H54 (cell line): ENCODE results near the gene BIRC7.
"Not testable (repeated sequence)": the region's sequence is repeated elsewhere in the genome, so short reads cannot be mapped to it uniquely, and the experiment has no call there.

Experiments
- DNase-seq: peaks from one replicate; pipeline ENCODE4 v3.0.0; 2011; ENCODE audit warnings: low spot score, mixed read lengths; ENCODE audit not compliant: insufficient read length
- FAIRE-seq: peaks from 3 replicates; lab custom pipeline; 2011; peaks lifted over from hg19 to GRCh38; lab: Jason Lieb, UNC
- POLR2A ChIP-seq: IDR thresholded peaks from 2 replicates; pipeline ENCODE4 v1.6.1; 2011; ENCODE audit warnings: low read depth, mild to moderate bottlenecking, low read length

Gene BIRC7

DNA sequence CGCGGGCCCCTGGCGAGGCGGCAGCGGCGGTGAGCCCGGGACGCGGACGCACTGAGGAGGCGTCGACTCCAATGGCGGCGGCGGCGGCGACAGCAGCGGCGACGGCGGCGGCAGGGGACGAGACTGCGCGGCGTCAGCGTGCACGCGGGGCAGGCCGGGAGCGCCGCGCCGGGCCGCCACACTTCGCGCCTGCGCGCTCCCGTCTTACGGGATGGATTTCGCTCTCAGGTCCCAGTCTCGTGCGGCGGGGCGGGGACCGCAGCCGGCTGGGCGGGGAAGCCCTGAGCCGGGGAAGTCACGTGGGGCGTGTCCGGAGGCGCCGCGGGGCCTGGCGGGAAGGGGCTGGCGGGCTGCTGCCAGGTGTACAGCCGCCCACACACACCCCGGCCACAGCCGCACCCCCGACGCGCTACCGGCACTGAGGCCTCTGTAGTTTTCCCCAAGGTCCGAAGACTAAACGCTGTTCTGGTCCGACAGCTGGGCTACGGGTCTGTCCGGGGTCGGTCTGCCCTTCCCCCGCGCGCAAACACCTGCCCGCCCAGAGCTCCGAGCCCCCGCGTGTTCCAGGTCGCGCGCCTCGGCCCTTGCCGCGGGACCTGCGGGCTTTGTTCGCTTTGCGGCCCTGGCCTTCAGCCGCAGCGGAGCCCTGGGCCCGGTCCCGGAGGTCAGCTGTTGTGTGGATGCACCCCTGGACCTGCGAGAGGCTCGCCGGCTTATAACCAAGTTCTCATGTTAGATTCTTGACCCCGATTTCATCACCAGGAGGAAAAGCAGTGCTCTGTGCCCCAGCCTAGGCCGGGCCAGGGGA, 19.5 kb upstream of the BIRC7 start, which contains the start of gene YTHDF1:
TSS of gene YTHDF1 (minus strand) at position 91 of the 808 bp plus-strand sequence. CDS start 239 bp downstream, outside the sequence.
- no peak for FAIRE-seq
- DNase-seq = peak; percentile 99

GRCh38 chr20:63216849-63217471, 18.7 kb upstream of the BIRC7 start:
- FAIRE-seq (no peak), DNase-seq (no peak)
- TF ChIP-seq POLR2A = no peak

More for the DNA sequence above, 19.5 kb upstream of the BIRC7 start, which contains the start of gene YTHDF1:
- TF ChIP-seq POLR2A = peak; percentile 79

- FAIRE-seq (no peak), DNase-seq (no peak)
- no peak for TF ChIP-seq POLR2A
Measured at GRCh38 chr20:63217706-63218105, 18.0 kb upstream of the BIRC7 start.

- no peak for TF ChIP-seq POLR2A
- DNase-seq (no peak), FAIRE-seq (no peak)
Measured at GRCh38 chr20:63218701-63219446, 16.8 kb upstream of the BIRC7 start.

DNA sequence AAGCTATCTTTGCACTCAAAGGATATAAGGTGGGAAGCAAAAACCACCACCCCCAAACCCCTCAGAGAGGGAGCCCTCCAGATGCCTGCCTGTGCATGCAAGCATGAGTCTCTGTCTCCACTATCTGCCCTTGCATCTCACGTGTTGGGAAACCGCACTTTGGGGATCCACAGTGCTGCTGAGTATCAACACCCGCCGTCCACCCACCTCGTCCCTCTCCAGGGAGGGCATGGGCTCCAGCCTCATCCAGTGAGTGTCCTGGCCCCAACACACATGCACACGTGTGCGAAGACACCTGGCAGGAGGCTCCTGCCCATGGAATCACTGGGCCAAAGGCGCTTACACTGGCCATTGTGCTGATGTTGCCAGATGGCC, 16.3 kb upstream of the BIRC7 start:
- TF ChIP-seq POLR2A = no peak
- DNase-seq = no peak
- no peak for FAIRE-seq

GRCh38 chr20:63219866-63220521, 15.7 kb upstream of the BIRC7 start:
- DNase-seq (no peak), FAIRE-seq (no peak)
- TF ChIP-seq POLR2A = no peak

DNA sequence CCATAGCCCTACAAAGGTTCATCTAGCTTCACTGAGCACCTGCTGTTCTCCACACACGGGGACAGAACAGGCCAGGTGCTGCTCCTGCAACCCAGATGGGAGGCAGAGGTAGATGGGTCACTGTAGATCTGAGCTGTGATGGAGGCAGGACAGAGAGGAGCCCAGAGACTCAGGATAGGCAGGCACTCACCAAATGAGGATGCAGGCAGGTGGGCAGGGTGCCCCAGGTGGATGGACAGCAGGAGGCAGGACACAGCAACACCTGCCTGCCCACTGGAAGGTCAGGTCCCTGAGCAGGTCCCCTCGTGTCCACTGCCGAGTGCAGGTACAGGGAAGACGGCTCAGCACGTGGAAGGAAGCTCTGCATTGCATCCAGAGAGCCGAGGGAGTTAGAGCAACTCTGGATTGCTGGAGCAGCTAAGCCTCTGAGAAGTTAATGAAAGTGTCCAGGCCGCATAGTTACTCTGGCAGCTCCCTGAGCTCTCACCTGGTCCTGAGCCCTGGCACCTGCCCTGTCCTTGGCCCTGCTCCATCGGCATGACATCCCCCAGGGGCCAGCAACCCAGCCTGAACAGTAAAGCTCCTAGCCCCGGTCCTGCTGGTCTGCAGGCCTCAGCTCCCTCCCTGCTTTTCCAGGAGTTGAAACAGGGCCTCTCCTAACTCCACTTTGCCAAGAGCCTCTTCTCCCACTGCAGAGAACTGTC, 14.9 kb upstream of the BIRC7 start:
- no peak for FAIRE-seq
- DNase-seq = no peak

DNA sequence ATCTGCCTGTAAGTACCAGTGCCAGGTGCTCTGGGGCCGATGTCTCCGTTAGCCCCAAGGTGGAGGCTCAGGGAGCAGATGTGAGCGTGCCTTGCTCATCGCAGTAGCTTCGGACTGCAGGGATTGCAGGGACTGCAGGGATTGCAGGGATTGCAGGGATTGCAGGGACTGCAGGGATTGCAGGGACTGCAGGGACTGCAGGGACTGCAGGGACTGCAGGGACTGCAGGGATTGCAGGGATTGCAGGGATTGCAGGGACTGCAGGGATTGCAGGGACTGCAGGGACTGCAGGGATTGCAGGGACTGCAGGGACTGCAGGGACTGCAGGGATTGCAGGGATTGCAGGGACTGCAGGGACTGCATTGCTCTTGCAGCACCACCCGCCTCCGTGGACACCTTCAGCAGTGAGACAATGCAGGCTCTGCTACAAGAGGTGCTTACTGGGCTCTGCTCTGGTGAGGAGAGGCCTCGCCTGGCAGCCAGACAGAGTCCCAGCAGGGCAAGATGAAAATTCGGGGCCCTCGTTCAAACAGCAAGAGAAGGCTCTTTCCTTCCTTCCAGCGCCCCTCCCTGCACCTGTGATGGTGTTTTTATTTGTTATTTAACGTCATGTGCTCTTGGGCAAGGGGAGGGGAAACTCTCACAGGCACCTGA, 14.2 kb upstream of the BIRC7 start:
- not testable (repeated sequence) for FAIRE-seq, DNase-seq

More for the DNA sequence above, 14.9 kb upstream of the BIRC7 start:
- no peak for TF ChIP-seq POLR2A

GRCh38 chr20:63222541-63222940, 13.2 kb upstream of the BIRC7 start:
- FAIRE-seq = no peak
- DNase-seq = no peak
- TF ChIP-seq POLR2A = no peak

- no peak for DNase-seq
- no peak for TF ChIP-seq POLR2A
- no peak for FAIRE-seq
Measured at GRCh38 chr20:63223121-63223825, 12.4 kb upstream of the BIRC7 start.

DNA sequence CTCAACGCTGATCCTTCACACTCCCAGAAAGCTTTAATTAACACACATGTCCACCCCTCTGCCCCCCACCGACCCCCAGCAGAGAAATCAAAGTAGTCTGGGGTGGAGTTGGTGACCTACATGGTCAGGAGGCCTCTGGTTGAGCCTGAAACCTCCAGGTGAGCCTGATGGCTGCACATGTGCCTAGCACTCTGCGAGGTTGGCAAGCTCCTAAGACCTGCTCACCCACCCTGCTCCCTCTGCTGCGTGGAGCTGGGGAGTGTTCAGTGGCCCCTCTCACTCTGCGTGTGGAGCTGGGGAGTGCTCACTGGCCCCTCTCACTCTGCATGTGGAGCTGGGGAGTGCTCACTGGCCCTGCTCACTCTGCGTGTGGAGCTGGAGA, 11.9 kb upstream of the BIRC7 start:
- no peak for TF ChIP-seq POLR2A
- no peak for DNase-seq
- no peak for FAIRE-seq
